ENCODE results near the gene LIMS1.

LIMS1 gene

DNA sequence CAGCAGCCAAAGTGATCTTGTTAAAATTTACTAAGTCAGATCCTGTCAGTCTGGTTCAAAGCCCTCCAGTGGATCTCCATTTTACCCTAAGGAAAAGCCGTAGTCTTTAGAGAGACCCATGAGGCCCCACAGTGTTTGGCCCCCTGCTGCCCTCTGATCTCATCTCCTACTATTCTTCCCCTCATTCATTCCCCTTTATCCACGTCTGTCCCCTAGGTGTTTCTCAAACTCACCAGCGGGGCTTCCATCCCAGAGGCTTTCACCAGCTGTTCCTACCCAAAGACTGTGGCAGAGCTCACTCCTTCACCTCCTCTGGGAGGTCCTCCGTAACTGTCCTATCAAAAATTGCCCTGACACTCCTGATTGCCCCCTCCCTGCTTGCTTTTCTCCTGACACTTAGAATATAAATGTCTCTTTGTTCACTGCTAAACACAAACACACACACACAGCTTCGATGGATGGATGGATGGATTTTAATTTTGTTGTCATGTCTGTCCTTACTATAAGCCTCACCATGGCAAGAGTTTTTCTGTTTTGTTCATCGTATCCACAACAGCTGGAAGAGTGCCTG is 26.1 kb downstream of the LIMS1 start:
- CTCF ChIA-PET = interaction anchor here (0.6 to 1.0 kb wide), 2 partner anchors 27 to 76 kb away, joined by 3 to 7 read pairs; no protein-coding TSS in a partner anchor
- POLR2A ChIA-PET = interaction anchor here (1.1 kb wide), 1 partner anchor 18 kb away, joined by 4 read pairs; no protein-coding TSS in a partner anchor
- no peak for DNase-seq (ENCODE audit: extremely low spot score)
- TF ChIP-seq LEF1 (IDR thresholded peaks at IDR 0.05; ENCODE audit: borderline replicate concordance) (no peak), FOXK2 (IDR thresholded peaks at IDR 0.05) (no peak), FOXA1 (IDR thresholded peaks at IDR 0.05) (no peak), L3MBTL2 (conservative IDR thresholded peaks at IDR 0.05) (no peak), TARDBP (IDR thresholded peaks at IDR 0.05) (no peak), NFRKB (IDR thresholded peaks at IDR 0.05) (no peak), ARNT (IDR thresholded peaks at IDR 0.05) (no peak), PKNOX1 (IDR thresholded peaks at IDR 0.05) (no peak), ELF4 (IDR thresholded peaks at IDR 0.05) (no peak), FOXM1 (IDR thresholded peaks at IDR 0.05; ENCODE audit: borderline replicate concordance) (no peak), SP1 (IDR thresholded peaks at IDR 0.05) (no peak), CTBP1 (IDR thresholded peaks at IDR 0.05; ENCODE audit: borderline replicate concordance) (no peak), HDGF (IDR thresholded peaks at IDR 0.05; ENCODE audit: borderline replicate concordance) (no peak), BHLHE40 (IDR thresholded peaks at IDR 0.05; ENCODE audit: borderline replicate concordance) (no peak), SUZ12 (IDR thresholded peaks at IDR 0.05) (no peak)

GRCh38 chr2:108560895-108561530 is 26.7 kb downstream of the LIMS1 start:
- ChIA-PET CTCF (interaction anchor here (0.6 to 1.0 kb wide), 2 partner anchors 26 to 75 kb away, joined by 3 to 7 read pairs; no protein-coding TSS in a partner anchor), POLR2A (no interaction called here)
- no peak for TF ChIP-seq FOXA1 (IDR thresholded peaks at IDR 0.05)
- TF ChIP-seq NFRKB (IDR thresholded peaks at IDR 0.05) = no peak
- no peak for DNase-seq (ENCODE audit: extremely low spot score)

DNA sequence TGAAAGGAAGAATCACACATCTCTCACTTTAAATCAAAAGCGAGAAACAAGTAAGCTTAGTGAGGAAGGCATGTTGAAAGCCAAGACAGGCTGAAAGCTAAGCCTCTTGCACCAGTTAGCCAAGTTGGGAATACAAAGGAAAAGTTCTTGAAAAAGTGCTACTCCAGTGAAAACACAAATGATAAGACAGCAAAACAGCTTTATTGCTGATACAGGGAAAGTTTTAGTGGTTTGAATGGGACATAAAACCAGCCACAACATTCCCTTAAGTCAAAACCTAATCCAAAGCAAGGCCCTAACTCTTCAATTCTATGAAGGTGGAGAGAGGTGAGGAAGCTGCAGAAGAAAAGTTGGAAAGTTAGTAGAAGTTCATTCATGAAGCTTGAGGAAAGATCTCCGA is 28.0 kb downstream of the LIMS1 start:
- CTCF ChIA-PET = interaction anchor here (0.6 kb wide), 1 partner anchor 14 kb away, joined by 3 read pairs; no protein-coding TSS in a partner anchor
- TF ChIP-seq ARNT (IDR thresholded peaks at IDR 0.05) = no peak
- TF ChIP-seq TARDBP (IDR thresholded peaks at IDR 0.05) = no peak
- TF ChIP-seq L3MBTL2 (conservative IDR thresholded peaks at IDR 0.05) = no peak
- no peak for TF ChIP-seq FOXK2 (IDR thresholded peaks at IDR 0.05)
- TF ChIP-seq ZNF384 (IDR thresholded peaks at IDR 0.05) = no peak
- no peak for TF ChIP-seq ELF4 (IDR thresholded peaks at IDR 0.05)
- no peak for TF ChIP-seq LEF1 (IDR thresholded peaks at IDR 0.05; ENCODE audit: borderline replicate concordance)
- no peak for TF ChIP-seq NFRKB (IDR thresholded peaks at IDR 0.05)
- no peak for TF ChIP-seq PKNOX1 (IDR thresholded peaks at IDR 0.05)
- no peak for TF ChIP-seq FOXM1 (IDR thresholded peaks at IDR 0.05; ENCODE audit: borderline replicate concordance)
- no peak for TF ChIP-seq CTBP1 (IDR thresholded peaks at IDR 0.05; ENCODE audit: borderline replicate concordance)
- no peak for TF ChIP-seq SUZ12 (IDR thresholded peaks at IDR 0.05)
- TF ChIP-seq BHLHE40 (IDR thresholded peaks at IDR 0.05; ENCODE audit: borderline replicate concordance) = no peak
- TF ChIP-seq HDGF (IDR thresholded peaks at IDR 0.05; ENCODE audit: borderline replicate concordance) = no peak
- no peak for TF ChIP-seq SP1 (IDR thresholded peaks at IDR 0.05)
- no peak for TF ChIP-seq FOXA1 (IDR thresholded peaks at IDR 0.05)
- POLR2A ChIA-PET = no interaction called here
- DNase-seq (ENCODE audit: extremely low spot score) = no peak

GRCh38 chr2:108564510-108564909 is 30.2 kb downstream of the LIMS1 start:
- TF ChIP-seq CTBP1 (IDR thresholded peaks at IDR 0.05; ENCODE audit: borderline replicate concordance) (no peak), BHLHE40 (IDR thresholded peaks at IDR 0.05; ENCODE audit: borderline replicate concordance) (no peak), TARDBP (IDR thresholded peaks at IDR 0.05) (no peak), PKNOX1 (IDR thresholded peaks at IDR 0.05) (no peak), FOXK2 (IDR thresholded peaks at IDR 0.05) (no peak), NFRKB (IDR thresholded peaks at IDR 0.05) (no peak), SP1 (IDR thresholded peaks at IDR 0.05) (no peak), SUZ12 (IDR thresholded peaks at IDR 0.05) (no peak), ELF4 (IDR thresholded peaks at IDR 0.05) (no peak), HDGF (IDR thresholded peaks at IDR 0.05; ENCODE audit: borderline replicate concordance) (no peak), FOXM1 (IDR thresholded peaks at IDR 0.05; ENCODE audit: borderline replicate concordance) (no peak), ARNT (IDR thresholded peaks at IDR 0.05) (no peak), L3MBTL2 (conservative IDR thresholded peaks at IDR 0.05) (no peak), LEF1 (IDR thresholded peaks at IDR 0.05; ENCODE audit: borderline replicate concordance) (no peak), FOXA1 (IDR thresholded peaks at IDR 0.05) (no peak), ZNF384 (IDR thresholded peaks at IDR 0.05) (no peak)
- ChIA-PET POLR2A (interaction anchor here (1.3 kb wide), 1 partner anchor 31 kb away, joined by 3 read pairs; no protein-coding TSS in a partner anchor), CTCF (no interaction called here)
- no peak for DNase-seq (ENCODE audit: extremely low spot score)

DNA sequence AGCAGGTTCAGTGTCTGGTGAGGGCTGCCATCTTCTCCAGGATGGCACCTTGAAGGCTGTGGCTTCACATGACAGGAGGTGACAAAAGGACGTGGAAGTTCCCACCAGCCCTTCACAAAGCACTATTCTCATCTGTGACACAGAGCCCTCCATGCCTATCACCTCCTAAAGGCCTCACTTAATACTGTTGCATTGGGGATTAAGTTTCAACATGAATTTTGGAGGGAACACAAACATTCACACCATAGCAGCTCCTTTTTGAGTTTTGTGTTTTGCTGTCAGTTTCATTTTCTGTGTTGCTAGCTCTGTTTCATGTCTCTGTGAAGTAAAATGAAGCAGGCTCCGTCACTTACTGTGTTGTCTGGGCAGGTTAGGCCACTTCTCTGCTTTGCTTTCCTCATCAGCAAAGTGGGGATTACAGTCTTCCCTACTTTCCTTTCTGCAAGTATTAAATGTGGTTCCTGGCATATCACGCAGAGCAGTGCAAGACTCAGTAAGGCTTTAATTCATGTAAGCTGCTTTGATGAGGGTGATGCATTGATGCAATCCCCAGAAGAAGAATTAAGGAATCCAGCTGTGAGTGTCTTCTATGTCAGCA is 31.6 kb downstream of the LIMS1 start:
- TF ChIP-seq PKNOX1 (IDR thresholded peaks at IDR 0.05) = peak; percentile 41; the same call in 1 of the 2 replicates
- no peak for TF ChIP-seq ZNF384 (IDR thresholded peaks at IDR 0.05)
- TF ChIP-seq SUZ12 (IDR thresholded peaks at IDR 0.05) = no peak
- ChIA-PET POLR2A (interaction anchor here (1.1 kb wide), 1 partner anchor 116 kb away, joined by 4 read pairs; the partner anchor contains the start of gene GCC2), CTCF (interaction anchor here (0.7 to 1.0 kb wide), 2 partner anchors 18 to 99 kb away, joined by 3 read pairs; no protein-coding TSS in a partner anchor)
- no peak for DNase-seq (ENCODE audit: extremely low spot score)
